Esophagus muscularis mucosa (tissue), 3 donors: ENCODE data around the gene CDKL2.

Experiments
- POLR2AphosphoS5 ChIP-seq, 2 donors: sonication (generic); formaldehyde crosslinking; IDR thresholded peaks; one replicate each; pipeline ENCODE4 v1.6.1; 2017; ENCODE audit warnings: antibody characterized with exemption in 2 of 2
- TF ChIP-seq, protein P1 (sequence below), 3 experiments: fragments of 200-600 bp in 2 of 3; fragments of 450-650 bp in 1 of 3; sonication (generic) in 2 of 3; IDR thresholded peaks; one replicate each; pipeline ENCODE4 v1.5.1; 2017 to 2019; ENCODE audit warnings: antibody characterized with exemption in 3 of 3, mild to moderate bottlenecking in 2 of 3, moderate library complexity in 1 of 3

DNA sequence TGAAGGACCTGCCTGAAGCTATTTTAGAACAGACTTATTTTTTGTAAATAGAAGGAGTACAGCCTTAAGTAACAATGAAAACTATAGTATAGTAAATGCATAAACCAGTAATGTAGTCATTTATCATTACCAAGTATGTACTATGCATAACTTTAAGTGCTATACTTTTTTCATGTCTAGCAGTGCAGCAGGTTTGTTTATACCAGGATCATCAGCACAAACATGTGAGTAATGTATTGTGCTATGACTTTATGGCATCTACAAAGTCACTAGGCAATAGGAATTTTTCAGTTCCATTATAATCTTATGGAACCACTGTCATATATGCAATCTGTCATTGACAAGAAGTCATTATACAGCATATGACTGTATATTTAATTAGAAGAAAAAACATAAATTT, 77.9 kb downstream of the CDKL2 start:
- TF ChIP-seq, protein P1, sequence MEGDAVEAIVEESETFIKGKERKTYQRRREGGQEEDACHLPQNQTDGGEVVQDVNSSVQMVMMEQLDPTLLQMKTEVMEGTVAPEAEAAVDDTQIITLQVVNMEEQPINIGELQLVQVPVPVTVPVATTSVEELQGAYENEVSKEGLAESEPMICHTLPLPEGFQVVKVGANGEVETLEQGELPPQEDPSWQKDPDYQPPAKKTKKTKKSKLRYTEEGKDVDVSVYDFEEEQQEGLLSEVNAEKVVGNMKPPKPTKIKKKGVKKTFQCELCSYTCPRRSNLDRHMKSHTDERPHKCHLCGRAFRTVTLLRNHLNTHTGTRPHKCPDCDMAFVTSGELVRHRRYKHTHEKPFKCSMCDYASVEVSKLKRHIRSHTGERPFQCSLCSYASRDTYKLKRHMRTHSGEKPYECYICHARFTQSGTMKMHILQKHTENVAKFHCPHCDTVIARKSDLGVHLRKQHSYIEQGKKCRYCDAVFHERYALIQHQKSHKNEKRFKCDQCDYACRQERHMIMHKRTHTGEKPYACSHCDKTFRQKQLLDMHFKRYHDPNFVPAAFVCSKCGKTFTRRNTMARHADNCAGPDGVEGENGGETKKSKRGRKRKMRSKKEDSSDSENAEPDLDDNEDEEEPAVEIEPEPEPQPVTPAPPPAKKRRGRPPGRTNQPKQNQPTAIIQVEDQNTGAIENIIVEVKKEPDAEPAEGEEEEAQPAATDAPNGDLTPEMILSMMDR (IDR thresholded peaks at IDR 0.05): no peak
- no peak for TF ChIP-seq POLR2AphosphoS5 (IDR thresholded peaks at IDR 0.05)
